Activated naive CD8-positive, alpha-beta T cell treated with anti-CD3 and anti-CD28 coated beads, Interleukin-2, amount 50 U/mL, for 16 hours (primary cell): ENCODE data around the gene RNU5D-1.
"Not testable (repeated sequence)": the region's sequence is repeated elsewhere in the genome, so short reads cannot be mapped to it uniquely, and the experiment has no call there.

Experiments
- DNase-seq: peaks from one replicate; pipeline ENCODE4 v3.0.0-alpha.2; 2020; ENCODE audit warnings: low read depth, low spot score

RNU5D-1 gene

DNA sequence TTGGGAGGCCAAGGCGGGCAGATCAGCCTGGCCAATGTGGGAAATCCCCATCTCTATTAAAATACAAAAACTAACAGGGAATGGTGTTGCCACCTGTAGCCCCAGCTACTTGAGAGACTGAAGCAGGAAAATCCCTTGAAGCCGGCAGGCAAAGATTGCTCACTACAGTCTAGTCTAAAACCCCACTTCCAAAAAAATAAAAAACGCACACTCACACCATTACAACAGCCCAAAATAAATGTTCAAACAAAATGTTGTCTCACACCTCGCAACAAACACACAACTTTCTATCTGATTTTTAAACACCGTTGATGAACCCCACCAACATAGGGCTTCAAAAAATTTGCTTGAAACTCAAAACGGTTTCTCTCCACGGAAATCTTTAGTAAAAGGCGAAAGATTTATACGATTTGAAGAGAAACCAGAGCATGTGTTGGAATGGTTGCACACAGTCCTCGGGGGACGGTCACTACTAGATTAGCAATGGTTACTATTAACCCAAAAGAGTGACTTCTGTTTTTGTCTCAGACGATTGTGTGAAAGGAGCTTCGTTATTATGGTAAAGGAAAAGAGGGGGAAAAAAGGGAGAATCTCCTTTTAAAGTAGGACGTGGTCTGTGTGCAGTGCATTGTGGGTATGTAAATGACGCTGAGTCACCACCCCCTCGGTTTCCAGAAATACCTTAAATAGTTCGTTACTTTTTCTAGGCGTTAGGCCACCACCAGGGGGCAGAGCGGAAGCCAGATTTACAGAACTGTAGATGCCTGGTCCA, at the start of gene RNU5D-1:
Gene RNU5D-1 (minus strand): TSS at position 430 of the 772 bp plus-strand sequence.
- peak; percentile 90 for DNase-seq

DNA sequence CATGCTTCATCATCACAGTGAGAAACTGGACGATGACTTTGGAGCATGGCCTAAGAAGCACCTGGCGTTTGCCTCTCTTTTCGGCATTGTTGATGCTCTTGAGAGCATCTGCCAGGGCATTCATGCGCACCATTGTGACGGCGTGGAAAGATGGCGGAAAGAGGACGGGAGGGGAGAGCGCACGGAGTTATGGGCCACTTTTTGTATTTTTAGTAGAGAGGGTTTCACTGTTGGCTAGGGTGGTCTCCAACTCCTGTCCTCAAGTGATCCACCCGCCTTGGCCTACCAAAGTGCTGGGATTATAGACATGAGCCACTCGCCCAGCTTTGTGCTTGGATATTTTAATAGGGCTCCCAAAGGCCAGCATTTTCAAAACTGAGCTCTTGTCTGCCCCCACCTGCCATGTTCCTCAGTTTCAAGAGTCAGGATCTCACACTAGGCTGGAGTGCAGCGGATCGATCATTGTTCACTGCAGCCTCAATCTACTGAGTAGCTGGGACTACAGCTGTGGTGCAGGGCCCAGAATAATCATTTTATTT, 49.7 kb upstream of the RNU5D-1 start:
- no peak for DNase-seq

DNA sequence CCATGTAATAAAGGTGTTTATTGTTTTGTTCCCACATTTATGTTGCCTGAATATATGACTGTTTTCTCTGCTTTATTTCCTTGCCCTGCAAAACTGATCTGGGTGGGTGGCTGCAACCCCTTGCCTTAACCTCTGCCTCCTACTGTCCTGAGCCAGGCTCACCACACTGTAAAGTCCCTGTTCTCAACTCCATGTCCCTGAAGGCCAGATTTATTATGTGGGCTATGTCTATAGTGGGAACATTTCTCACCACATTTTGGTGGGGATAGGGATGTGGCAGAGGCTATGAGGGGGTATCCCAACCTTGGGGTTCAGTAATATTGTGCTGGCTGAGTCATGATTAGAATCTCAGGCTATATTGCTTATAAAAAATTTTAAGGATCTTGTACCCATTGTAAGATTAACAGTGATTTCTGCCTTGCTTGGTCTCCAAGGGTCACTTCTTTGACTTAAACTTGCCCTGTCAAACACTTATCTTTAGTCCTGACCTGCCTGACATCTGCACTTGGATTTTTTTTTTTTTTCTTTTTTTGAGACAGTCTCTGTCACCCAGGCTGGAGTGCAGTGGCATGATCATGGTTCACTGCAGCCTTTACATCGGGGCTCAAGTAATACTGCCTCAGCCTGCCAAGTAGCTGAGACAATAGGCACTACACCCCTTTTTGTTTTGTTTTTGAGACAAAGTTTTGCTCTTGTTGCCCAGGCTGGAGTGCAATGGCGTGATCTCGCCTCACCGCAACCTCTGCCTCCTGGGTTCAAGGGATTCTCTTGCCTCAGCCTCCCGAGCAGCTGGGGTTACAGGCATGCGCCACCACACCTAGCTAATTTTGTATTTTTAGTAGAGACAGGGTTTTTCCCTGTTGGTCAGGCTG, 48.0 kb upstream of the RNU5D-1 start:
- no peak for DNase-seq

DNA sequence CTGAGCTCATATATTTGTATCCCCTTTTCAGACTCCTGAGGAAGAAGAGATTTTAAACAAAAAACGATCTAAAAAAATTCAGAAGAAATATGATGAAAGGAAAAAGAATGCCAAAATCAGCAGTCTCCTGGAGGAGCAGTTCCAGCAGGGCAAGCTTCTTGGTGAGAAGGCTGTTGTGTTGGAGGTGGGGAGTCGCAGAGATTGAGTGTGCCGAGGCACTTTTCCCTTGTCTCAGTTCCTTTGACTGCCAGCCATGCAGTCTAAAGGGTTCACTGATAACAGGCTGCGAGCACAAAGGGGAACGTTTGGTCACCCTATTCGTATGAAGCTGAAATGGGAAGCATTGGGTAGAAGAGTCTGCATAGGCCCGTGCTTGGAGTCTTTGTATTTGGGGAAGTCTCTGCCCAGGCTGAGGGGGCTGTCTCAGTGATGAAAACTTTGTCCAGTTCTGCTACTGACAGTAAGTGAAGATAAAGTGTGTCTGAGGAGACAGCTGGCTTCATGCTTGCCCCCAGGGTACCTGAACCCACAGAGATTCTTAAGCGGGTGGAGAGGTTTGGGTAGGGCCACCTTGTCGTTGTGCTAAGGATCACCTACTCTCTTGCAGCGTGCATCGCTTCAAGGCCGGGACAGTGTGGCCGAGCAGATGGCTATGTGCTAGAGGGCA, 47.1 kb upstream of the RNU5D-1 start:
- no peak for DNase-seq

DNA sequence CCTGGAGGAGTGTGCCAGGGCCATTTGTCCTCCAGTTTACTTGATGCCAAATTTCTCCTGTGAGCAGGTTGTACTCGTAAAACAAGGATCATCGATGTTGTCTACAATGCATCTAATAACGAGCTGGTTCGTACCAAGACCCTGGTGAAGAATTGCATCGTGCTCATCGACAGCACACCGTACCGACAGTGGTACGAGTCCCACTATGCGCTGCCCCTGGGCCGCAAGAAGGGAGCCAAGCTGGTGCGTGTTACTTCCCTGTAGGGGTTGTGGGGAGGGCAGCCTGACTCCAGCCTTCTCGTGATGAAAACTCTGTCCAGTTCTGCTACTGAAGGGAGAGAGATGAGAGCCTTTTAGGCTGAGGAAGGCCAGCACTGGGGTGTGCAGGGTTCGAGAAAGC, 46.6 kb upstream of the RNU5D-1 start:
- DNase-seq: no peak

- DNase-seq: no peak
These were observed 45.7 kb upstream of the RNU5D-1 start for GRCh38 chr1:44776730-44777068.

- DNase-seq: no peak
These were observed 45.2 kb upstream of the RNU5D-1 start for GRCh38 chr1:44775930-44776729.

DNA sequence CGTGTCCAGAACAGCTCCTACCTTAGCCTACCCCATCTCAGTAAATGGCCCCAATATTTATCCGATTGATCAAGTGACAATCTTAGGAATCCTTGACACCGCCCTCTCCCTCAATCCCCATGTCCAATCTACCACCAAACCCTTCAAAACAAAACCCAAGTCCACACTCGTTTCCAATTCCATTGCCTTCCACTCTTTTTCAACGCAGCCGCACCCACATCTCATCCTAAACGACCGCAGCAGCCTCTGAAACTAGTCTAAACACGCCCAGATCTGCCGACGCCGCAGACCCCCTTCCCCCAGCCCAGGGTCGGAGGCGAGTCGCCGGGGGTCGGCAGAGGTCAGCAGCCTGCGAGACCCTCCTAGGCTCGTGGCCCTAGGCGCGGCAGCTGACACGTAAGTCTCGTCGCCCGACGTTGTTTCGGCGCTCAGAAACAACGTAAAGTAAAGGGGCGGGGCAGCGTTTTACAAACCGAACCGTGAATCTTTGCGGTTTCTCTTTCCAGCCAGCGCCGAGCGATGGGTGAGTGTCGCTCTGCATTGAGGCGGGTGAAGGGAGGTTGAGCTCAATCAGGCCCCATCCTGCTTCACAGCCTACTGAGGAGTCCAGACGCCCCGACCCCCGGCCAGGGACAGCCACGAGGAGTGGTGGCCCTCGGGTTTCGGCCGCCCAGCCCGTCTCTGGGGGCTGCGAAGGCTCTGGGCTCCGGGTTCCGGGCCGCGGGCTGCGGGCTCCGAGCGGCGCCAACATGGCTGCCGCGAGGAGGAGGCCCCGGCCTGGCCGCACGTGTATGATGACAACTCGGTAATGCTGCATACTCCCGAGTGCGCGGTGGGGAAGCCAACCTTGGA, 44.3 kb upstream of the RNU5D-1 start, which contains the start of gene RPS8:
Gene RPS8 (plus strand): TSS at position 463 of the 852 bp plus-strand sequence. CDS start 57 bp downstream, at position 520.
- peak; percentile 85 for DNase-seq

DNA sequence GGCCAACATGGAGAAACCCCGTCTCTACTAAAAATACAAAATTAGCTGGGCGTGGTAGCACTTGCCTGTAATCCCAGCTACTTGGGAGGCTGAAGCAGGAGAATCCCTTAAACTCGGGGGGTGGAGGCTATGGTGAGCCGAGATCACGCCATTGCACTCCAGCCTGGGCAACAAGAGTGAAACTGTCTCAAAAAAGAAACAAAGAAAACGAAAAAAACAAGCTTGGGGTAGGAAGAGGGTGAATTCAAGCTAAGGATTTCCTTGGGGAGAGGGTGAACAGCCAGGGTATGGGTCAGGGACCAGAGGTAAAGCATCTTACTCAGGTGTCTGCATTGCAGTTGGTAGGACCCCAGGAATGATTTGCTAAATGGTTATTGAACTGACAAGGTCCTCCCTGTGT, 35.5 kb upstream of the RNU5D-1 start:
- not testable (repeated sequence) for DNase-seq

DNA sequence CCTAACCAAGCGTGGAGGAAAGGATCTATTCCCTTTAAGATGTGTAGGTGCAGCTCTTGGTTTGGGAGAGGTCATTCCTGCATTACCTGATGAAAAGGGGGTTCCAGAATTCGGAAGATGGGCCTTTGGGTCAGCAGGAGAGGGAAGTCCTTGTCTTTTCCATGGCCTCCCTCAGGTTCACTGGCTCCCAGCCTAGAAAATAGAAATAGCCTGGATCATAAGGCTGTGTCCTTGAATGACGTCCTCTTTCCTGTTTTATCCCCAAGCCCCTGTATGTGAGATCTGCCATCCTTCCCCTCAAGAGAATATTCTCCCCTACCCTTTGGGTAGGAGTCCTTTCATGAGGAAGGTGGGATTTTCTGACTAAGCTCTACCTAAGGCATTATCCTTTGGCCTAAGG, 29.9 kb upstream of the RNU5D-1 start:
- no peak for DNase-seq

DNA sequence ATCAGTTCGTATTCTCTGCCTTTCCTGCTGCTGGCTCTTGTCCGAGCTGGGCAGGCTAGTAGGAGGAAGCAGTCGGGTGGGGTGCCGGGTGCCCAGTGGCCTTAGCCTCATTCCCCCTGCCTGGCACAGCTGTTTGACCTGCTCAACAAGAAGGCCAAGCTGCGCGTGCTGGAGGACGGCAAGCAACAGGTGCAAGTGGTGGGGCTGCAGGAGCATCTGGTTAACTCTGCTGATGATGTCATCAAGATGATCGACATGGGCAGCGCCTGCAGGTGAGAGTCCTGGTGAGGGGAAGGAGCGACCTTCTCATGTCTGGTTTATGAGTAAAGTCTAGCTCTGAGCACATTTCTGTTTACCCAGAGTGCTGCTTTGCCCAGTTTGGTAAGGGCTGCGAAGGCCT, 28.1 kb upstream of the RNU5D-1 start:
- DNase-seq: no peak

DNA sequence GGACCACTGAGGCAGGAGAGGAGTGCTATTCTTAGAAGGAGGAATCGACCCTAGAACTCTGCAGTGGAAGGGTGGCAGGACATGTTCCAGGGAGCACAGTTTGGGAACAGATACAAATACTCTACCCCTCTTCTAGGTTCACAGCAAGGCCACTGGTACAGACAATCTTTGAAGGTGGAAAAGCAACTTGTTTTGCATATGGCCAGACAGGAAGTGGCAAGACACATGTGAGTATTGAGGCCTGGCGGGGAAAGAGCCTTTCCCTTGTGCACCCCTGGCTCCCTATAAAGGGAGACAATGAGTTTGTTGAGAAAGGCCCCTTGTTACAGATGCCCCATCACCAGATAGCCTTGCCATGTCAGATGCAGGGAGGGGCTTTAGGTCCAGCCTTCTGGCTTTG, 26.4 kb upstream of the RNU5D-1 start:
- no peak for DNase-seq

- no peak for DNase-seq
These were observed 16.9 kb upstream of the RNU5D-1 start for GRCh38 chr1:44747878-44748277.

GRCh38 chr1:44743211-44743610, 12.2 kb upstream of the RNU5D-1 start:
- no peak for DNase-seq

- no peak for DNase-seq
These were observed 9.2 kb upstream of the RNU5D-1 start for GRCh38 chr1:44740179-44740617.

DNA sequence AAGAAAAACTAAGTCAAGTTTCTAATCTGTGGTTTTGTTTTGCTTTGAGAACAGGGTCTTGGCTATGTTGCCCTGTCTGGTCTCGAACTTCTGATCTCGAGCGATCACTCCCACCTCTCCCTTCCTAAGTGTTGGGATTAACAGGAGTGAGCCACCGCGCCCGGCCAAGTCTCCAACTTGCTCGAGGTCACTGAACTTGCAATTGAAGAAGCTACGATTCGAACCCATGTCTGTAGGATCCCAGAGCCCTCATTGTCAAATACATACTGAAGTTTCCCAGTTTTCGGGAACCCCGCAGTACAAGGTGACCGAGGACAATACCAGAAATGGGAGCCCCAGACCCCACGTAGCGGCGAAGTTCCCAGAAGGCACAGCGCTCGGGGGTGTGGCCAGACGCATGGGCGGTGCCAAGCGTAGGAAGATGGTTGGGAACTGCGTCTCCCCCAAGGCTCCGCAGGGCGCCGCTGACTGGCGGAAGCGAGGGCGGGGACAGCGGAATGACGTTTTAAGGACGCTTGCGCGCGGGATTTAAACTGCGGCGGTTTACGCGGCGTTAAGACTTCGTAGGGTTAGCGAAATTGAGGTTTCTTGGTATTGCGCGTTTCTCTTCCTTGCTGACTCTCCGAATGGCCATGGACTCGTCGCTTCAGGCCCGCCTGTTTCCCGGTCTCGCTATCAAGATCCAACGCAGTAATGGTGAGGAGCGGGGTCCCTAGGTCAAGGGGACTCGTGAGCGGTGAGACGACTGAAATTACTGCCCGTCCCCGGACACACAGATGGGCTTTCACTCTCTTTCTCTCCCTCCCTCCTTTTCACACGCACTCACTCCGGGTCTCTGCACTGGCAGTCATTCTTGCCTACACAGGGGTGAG, 8.6 kb upstream of the RNU5D-1 start, which contains the start of gene KIF2C:
Gene KIF2C (plus strand): TSS at position 531 of the 872 bp plus-strand sequence. CDS start 96 bp downstream, at position 627.
- DNase-seq: peak; percentile 97

DNA sequence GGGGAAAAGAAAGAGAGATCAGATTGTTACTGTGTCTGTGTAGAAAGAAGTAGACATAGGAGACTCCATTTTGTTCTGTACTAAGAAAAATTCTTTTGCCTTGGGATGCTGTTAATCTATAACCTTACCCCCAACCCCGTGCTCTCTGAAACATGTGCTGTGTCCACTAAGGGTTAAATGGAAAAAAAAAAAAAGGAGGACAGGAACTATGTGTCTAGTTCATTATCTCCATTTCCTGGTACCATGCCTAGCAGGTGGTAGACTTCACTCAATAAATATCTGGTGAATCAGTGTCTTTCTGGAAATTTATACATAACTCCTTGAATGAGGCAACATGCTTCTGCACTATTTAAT, 8.0 kb upstream of the RNU5D-1 start:
- not testable (repeated sequence) for DNase-seq

DNA sequence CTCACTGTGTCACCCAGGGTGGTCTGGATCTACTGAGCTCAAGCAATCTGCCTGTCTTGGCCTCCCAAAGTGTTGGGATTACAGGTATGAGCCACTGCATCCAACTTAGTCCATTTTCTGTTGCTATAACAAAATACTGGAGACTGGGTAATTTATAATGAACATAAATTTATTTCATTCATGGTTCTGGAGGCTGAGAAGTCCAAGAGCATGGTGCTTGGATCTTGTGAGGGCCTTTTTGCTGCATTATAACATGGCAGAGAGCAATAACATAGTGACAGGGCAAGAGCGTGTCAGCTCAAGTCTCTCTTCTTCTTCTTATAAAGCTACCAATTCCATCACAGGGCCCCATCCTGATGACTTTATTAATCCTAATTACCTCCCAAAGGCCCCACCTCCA, 5.0 kb upstream of the RNU5D-1 start:
- DNase-seq: no peak

DNA sequence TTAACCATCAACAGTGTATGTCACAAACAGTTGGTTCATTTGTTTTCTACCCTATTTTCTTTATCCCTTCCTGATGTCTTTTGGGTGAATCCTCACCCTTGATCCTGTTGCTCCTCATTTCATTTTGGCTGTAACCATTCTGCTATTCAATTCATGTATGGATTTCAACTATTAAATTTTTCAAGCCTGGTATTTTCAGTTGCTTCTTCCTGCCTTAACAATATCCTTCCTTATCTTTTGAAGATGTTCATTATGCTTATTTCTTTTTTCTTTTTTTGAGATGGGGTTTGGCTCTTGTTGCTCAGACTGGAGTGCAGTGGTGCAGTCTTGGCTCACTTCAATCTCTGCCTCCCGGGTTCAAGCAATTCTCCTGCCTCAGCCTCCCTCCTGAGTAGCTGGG, 2.8 kb upstream of the RNU5D-1 start:
- no peak for DNase-seq
